Cardiac muscle cell (in vitro differentiated cells and primary cell): ENCODE measurements around the gene PRND. TPM values are rescaled to one million over a fixed set of nuclear protein-coding genes. Genes with fewer than 3 reads are reported as not detected.
"Not testable (repeated sequence)": the region's sequence is repeated elsewhere in the genome, so short reads cannot be mapped to it uniquely, and the experiment has no call there.

ENCODE experiments used
- DNase-seq, 2 donors: peaks; one replicate each; pipeline versions ENCODE4 v3.0.0 to v3.0.0-alpha.2; 2010 to 2017; ENCODE audit warnings: low read depth in 1 of 2, low spot score in 1 of 2
- H3K27ac ChIP-seq: fragments of 200-600 bp; sonication (generic); 2 replicates; pipeline ENCODE4 v1.5.1; 2016
- H3K27me3 ChIP-seq: fragments of 200-600 bp; sonication (generic); 2 replicates; pipeline ENCODE4 v1.6.0; 2016; ENCODE audit warnings: control low read depth
- H3K36me3 ChIP-seq: fragments of 200-600 bp; sonication (generic); 2 replicates; pipeline ENCODE4 v1.5.1; 2016; ENCODE audit warnings: control low read depth
- H3K4me1 ChIP-seq: fragments of 200-600 bp; sonication (generic); 2 replicates; pipeline ENCODE4 v1.8.1; 2017; ENCODE audit warnings: low read depth, mild to moderate bottlenecking, mixed run types
- H3K4me3 ChIP-seq: fragments of 200-600 bp; sonication (generic); 2 replicates; pipeline ENCODE4 v1.5.1; 2016; ENCODE audit warnings: mild to moderate bottlenecking
- H3K9me3 ChIP-seq: fragments of 200-600 bp; sonication (generic); 2 replicates; pipeline ENCODE4 v1.5.1; 2017; ENCODE audit warnings: low read depth, mild to moderate bottlenecking, control low read depth
- CTCF ChIP-seq: IDR thresholded peaks from 2 replicates; pipeline ENCODE4 v1.5.1; 2012; ENCODE audit warnings: low read depth, mild to moderate bottlenecking, low read length
- polyA plus RNA-seq: library from polyadenylated mRNA; unstranded; fragments of >200 nt; fragmentation: Nextera tagmentation; extraction: Ambion mirVana; gene quantifications from 2 replicates; pipeline ENCODE4 v1.2.1, GENCODE V29; 2016
- total RNA-seq: library from RNA; depleted of rRNA; stranded (reverse); fragments of >200 nt; gene quantifications from 2 replicates; pipeline ENCODE4 v1.2.3, GENCODE V29; 2016

The PRND gene
- total and polyA plus RNA-seq, 2 experiments from 2014 or later: 0.39 TPM; not detected in 1

- no peaks in the 10 kb centered on the region for H3K9me3 ChIP-seq
- no peak overlapping the region for H3K27ac ChIP-seq
- TF ChIP-seq CTCF: no peak
- H3K27me3 ChIP-seq: no peaks in the 10 kb centered on the region
- no peak for DNase-seq
- no peak overlapping the region for H3K4me3 ChIP-seq
- no peaks in the 10 kb centered on the region for H3K36me3 ChIP-seq
- H3K4me1 ChIP-seq: peaks cover 8% of the 10 kb centered on the region
Observed at GRCh38 chr20:4720977-4721349, 746 bp upstream of the PRND start.

- no peaks in the 10 kb centered on the region for H3K27me3 ChIP-seq
- H3K4me3 ChIP-seq: no peak overlapping the region
- DNase-seq: no peak
- H3K27ac ChIP-seq: no peak overlapping the region
- H3K36me3 ChIP-seq: no peaks in the 10 kb centered on the region
- TF ChIP-seq CTCF: no peak
- no peaks in the 10 kb centered on the region for H3K9me3 ChIP-seq
- peaks cover 15% of the 10 kb centered on the region for H3K4me1 ChIP-seq
Observed at GRCh38 chr20:4722571-4722970, 862 bp downstream of the PRND start.

- TF ChIP-seq CTCF: no peak
- H3K4me3 ChIP-seq: no peak overlapping the region
Observed at GRCh38 chr20:4722993-4723392, 1.3 kb downstream of the PRND start.

GRCh38 chr20:4723553-4723952, 1.8 kb downstream of the PRND start:
- H3K9me3 ChIP-seq, H3K27ac ChIP-seq, H3K36me3 ChIP-seq, DNase-seq, H3K4me3 ChIP-seq, H3K27me3 ChIP-seq: not testable (repeated sequence)
- peaks cover 15% of the 10 kb centered on the region for H3K4me1 ChIP-seq

More at GRCh38 chr20:4722993-4723392, 1.3 kb downstream of the PRND start:
- Histone ChIP-seq H3K27me3 (no peaks in the 10 kb centered on the region), H3K4me1 (peaks cover 15% of the 10 kb centered on the region), H3K36me3 (no peaks in the 10 kb centered on the region), H3K27ac (no peak overlapping the region), H3K9me3 (no peaks in the 10 kb centered on the region)
- DNase-seq: no peak

GRCh38 chr20:4724459-4725262, 3.0 kb downstream of the PRND start:
- H3K4me3 ChIP-seq: no peak overlapping the region
- H3K27ac ChIP-seq: no peak overlapping the region
- DNase-seq: no peak
- no peaks in the 10 kb centered on the region for H3K36me3 ChIP-seq
- H3K27me3 ChIP-seq: no peaks in the 10 kb centered on the region
- TF ChIP-seq CTCF: no peak
- peaks cover 15% of the 10 kb centered on the region for H3K4me1 ChIP-seq
- no peaks in the 10 kb centered on the region for H3K9me3 ChIP-seq

- DNase-seq: no peak
- Histone ChIP-seq H3K27ac (no peak overlapping the region), H3K9me3 (no peaks in the 10 kb centered on the region)
Observed at GRCh38 chr20:4725263-4725550, 3.5 kb downstream of the PRND start.

More at GRCh38 chr20:4725263-4725550, 3.5 kb downstream of the PRND start:
- TF ChIP-seq CTCF: no peak
- no peaks in the 10 kb centered on the region for H3K36me3 ChIP-seq
- H3K4me3 ChIP-seq: no peak overlapping the region
- H3K4me1 ChIP-seq: peaks cover 12% of the 10 kb centered on the region
- no peaks in the 10 kb centered on the region for H3K27me3 ChIP-seq
